SJCRH30 (cell line): Measurements from ENCODE around the gene PHLDA3. TPM values are rescaled to one million over a fixed set of nuclear protein-coding genes. Genes with fewer than 3 reads are reported as not detected.
"Not testable (repeated sequence)": the region's sequence is repeated elsewhere in the genome, so short reads cannot be mapped to it uniquely, and the experiment has no call there.

Source experiments
- DNase-seq, 2 experiments: peaks; one replicate each; pipeline ENCODE4 v3.0.0-alpha.2; 2015 to 2020
- H3K27ac ChIP-seq: fragments of 250-450 bp; sonication (Bioruptor Pico); 2 replicates; pipeline ENCODE4 v1.5.1; 2020; ENCODE audit warnings: mild to moderate bottlenecking, moderate library complexity
- H3K27me3 ChIP-seq: fragments of 250-450 bp; sonication (Bioruptor Pico); 2 replicates; pipeline ENCODE4 v1.5.1; 2020; ENCODE audit warnings: mild to moderate bottlenecking, moderate library complexity
- H3K36me3 ChIP-seq: fragments of 250-450 bp; sonication (Bioruptor Pico); 2 replicates; pipeline ENCODE4 v1.5.1; 2020; ENCODE audit warnings: mild to moderate bottlenecking, moderate library complexity
- H3K4me1 ChIP-seq: fragments of 250-450 bp; sonication (Bioruptor Pico); 2 replicates; pipeline ENCODE4 v1.5.1; 2020; ENCODE audit warnings: mild to moderate bottlenecking, moderate library complexity
- H3K4me3 ChIP-seq: fragments of 250-450 bp; sonication (Bioruptor Pico); 2 replicates; pipeline ENCODE4 v1.5.1; 2020; ENCODE audit warnings: mild to moderate bottlenecking, moderate library complexity
- H3K9me3 ChIP-seq: fragments of 250-450 bp; sonication (Bioruptor Pico); replicated peaks from 2 replicates; pipeline ENCODE4 v1.5.1; 2020; ENCODE audit warnings: mild to moderate bottlenecking, moderate library complexity
- total RNA-seq: library from RNA; depleted of rRNA; stranded (reverse); fragments of >200 nt; shearing (Covaris generic); gene quantifications from 2 replicates; pipeline ENCODE4 v1.2.3, GENCODE V29; 2014

The PHLDA3 gene
- total RNA-seq, 1 experiment from 2014 or later = 30.8 TPM

DNA sequence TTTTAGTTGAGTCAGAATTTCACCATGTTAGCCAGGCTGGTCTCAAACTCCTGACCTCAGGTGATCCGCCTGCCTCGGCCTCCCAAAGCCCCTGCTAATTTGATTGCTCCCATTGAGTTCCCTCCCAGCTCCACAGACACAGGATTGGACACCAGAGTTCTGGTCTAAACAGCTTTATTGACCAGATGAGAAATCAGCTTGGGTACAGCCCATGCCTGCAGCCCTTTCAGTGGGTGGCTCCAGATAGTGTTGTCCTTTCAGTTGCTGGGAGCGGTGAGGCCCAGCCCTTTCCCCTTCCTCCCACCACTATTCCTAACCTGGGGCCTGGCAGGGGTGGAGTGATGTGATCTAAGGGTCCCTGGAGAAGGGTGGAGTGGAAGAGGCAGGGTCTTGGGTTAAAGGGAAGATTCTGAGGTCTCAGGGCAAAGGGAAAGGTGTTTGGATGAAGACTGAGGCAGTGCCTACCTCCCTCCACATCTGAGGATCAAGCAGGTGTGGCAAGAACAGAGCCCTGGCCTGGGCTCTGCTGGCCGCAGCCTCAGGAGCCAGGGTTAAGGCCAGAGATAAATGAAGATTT lies 14.5 kb upstream of the PHLDA3 start:
- H3K36me3 ChIP-seq = peaks cover 2% of the 10 kb centered on the region; the same call in 1 of the 2 replicates
- H3K27ac ChIP-seq = no peak overlapping the region

DNA sequence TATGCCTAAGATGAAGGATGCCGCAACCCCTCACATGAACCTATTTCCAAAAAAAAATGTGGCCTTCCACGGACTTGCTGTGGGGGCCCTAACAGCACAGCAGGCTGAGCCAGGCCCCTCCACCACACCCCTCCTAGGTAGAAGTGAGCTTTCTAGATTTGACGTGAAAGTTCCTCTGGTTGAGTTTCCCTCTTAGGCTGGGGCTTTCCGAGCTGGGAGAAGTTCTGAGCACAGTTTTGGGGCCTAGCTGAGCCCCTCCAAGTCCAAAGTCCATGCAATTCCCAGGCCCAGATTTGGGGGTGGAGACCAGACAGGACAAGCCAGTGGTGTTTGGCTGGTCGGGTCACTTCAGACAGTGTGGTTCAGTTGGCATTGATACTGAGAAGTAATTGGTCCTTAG lies 13.8 kb upstream of the PHLDA3 start:
- Histone ChIP-seq H3K36me3 (peaks cover 2% of the 10 kb centered on the region; the same call in 1 of the 2 replicates), H3K4me1 (peaks cover 39% of the 10 kb centered on the region), H3K9me3 (no peaks in the 10 kb centered on the region), H3K27me3 (no peaks in the 10 kb centered on the region), H3K4me3 (no peak overlapping the region), H3K27ac (no peak overlapping the region)
- no peak for DNase-seq

More for the DNA sequence above, 14.5 kb upstream of the PHLDA3 start:
- H3K4me1 ChIP-seq = peaks cover 39% of the 10 kb centered on the region
- H3K4me3 ChIP-seq = no peak overlapping the region
- no peaks in the 10 kb centered on the region for H3K27me3 ChIP-seq
- H3K9me3 ChIP-seq = no peaks in the 10 kb centered on the region
- no peak for DNase-seq

- H3K27ac ChIP-seq = no peak overlapping the region; the same call in 1 of the 2 replicates
- peak overlapping the region; percentile 22 for H3K4me3 ChIP-seq
- H3K36me3 ChIP-seq = peaks cover 2% of the 10 kb centered on the region; the same call in 1 of the 2 replicates
These were observed 12.9 kb upstream of the PHLDA3 start for GRCh38 chr1:201481761-201482493.

DNA sequence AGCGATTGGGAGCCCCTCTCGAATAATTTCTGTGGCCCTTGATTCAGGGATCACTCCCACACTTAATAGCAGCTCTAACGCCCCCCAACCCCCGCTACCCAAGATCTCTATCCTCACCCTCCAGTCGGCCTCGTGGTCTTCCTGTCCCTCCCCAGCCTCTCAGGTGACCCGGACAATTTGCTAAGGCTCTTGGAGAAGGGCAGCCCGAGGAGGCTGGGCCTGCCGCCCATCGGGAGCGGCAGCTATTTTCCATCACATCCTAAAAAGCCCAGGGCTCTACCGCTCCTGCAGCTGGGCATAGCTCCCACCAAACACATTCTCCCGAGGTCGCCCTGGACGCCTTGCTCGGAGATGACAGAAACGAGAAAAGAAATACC lies 12.0 kb upstream of the PHLDA3 start:
- Histone ChIP-seq H3K4me3 (peak overlapping the region; percentile 22), H3K27me3 (no peaks in the 10 kb centered on the region), H3K4me1 (peaks cover 34% of the 10 kb centered on the region), H3K9me3 (no peaks in the 10 kb centered on the region), H3K27ac (peak overlapping the region; percentile 4; the same call in 1 of the 2 replicates), H3K36me3 (0 out of 2 replicates have a peak, but pooled peaks cover 2% of the 10 kb centered on the region)
- peak in 1 of 2 experiments; percentile 43 for DNase-seq

More at GRCh38 chr1:201481761-201482493, 12.9 kb upstream of the PHLDA3 start:
- peaks cover 43% of the 10 kb centered on the region for H3K4me1 ChIP-seq
- peak; percentile 91 to 95 for DNase-seq
- H3K9me3 ChIP-seq = no peaks in the 10 kb centered on the region
- H3K27me3 ChIP-seq = no peaks in the 10 kb centered on the region

GRCh38 chr1:201480231-201481003 lies 11.4 kb upstream of the PHLDA3 start:
- Histone ChIP-seq H3K27ac (peak overlapping the region; percentile 60), H3K4me1 (peaks cover 28% of the 10 kb centered on the region), H3K9me3 (no peaks in the 10 kb centered on the region), H3K27me3 (no peaks in the 10 kb centered on the region), H3K36me3 (no peaks in the 10 kb centered on the region), H3K4me3 (peak overlapping the region; percentile 22)
- DNase-seq = peak; percentile 96 to 99

DNA sequence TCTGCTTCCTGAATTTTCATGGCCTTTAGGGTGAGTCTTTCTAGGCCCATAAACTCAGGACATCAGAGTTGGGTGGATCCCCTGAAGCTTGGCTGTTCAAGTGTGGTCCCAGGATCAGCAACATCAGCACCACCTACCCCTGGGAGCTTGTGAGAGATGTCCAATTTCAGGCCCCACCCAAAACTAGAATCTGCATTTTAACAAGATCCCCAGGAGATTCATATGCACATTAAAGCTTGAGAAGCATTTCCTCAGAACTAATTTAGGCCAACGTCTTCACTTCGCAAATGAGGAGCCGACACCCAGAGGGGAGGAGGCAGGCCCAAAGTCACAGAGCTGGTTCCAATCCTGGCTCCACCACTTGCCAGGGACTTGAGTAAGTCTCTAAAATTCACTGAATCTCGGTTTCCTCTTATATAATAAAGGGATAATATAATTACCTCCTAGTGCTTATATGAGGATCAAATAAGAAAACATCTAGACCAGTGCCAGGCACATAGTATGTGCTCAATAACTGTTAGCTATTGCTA lies 10.3 kb upstream of the PHLDA3 start:
- Histone ChIP-seq H3K4me1 (peaks cover 31% of the 10 kb centered on the region), H3K27me3 (no peaks in the 10 kb centered on the region), H3K4me3 (no peak overlapping the region), H3K9me3 (no peaks in the 10 kb centered on the region; the same call in 1 of the 2 replicates), H3K27ac (no peak overlapping the region), H3K36me3 (no peaks in the 10 kb centered on the region)
- DNase-seq = no peak

DNA sequence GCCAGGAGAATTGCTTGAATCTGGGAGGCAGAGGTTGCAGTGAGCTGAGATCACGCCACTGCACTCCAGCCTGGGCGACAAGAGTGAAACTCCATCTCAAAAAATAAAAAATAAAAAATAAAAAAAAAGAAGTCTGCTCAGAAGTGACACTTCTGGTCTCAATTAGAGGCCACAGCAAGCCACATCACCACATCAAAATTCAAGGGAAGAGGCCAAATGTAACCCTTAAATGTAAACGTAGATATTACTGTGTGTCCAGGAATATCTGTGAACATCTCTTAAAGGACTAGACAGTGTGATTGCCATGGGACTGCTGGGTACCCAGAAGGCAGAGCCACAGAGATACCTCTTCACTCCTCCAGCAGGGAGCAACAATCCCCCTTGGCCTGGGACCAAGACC lies 9.7 kb upstream of the PHLDA3 start:
- peaks cover 31% of the 10 kb centered on the region for H3K4me1 ChIP-seq
- not testable (repeated sequence) for H3K36me3 ChIP-seq, H3K9me3 ChIP-seq, H3K27me3 ChIP-seq, DNase-seq, H3K27ac ChIP-seq, H3K4me3 ChIP-seq

- no peak for DNase-seq
- no peaks in the 10 kb centered on the region for H3K36me3 ChIP-seq
- H3K4me1 ChIP-seq = peaks cover 31% of the 10 kb centered on the region
- H3K9me3 ChIP-seq = no peaks in the 10 kb centered on the region; the same call in 1 of the 2 replicates
- H3K4me3 ChIP-seq = no peak overlapping the region
- H3K27me3 ChIP-seq = no peaks in the 10 kb centered on the region
- H3K27ac ChIP-seq = no peak overlapping the region
These were observed 7.8 kb upstream of the PHLDA3 start for GRCh38 chr1:201476670-201477344.

DNA sequence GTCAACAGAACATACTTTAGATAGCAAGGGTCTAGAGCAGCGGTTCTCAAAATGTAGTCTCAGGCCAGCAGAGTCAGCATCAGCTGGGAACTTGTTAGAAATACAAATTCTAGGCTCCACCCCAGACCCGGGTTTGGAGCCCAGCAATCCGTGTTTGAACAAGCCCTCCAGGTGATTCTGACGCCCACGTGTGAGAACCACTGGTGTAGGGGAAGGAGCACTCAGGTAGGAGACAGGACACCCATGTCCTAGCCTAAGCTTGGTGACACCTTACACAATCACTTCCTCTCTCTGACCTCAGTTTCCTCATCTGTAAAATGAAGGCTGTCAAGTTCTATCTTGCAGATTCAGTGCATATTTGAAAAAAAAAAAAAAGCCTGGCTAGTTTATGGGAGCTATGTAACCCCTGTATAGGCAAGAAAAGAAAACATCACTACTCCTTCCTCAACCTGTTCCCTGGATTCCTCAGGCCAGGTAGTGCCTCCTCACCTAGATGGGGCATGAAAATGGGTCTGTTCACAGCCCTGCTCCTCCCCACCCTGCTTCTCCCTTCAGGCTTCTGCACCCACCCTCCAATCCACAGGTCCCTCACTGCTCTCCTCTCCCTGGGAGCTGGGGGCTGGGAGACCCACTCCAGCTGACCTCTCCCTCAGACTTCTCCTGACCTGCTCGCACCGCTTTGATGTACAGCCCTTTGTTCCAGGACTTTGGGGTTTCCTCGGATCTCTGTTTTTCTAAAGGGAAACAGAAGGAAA lies 7.1 kb upstream of the PHLDA3 start:
- Histone ChIP-seq H3K36me3 (no peaks in the 10 kb centered on the region), H3K27me3 (no peaks in the 10 kb centered on the region), H3K9me3 (no peaks in the 10 kb centered on the region; the same call in 1 of the 2 replicates), H3K4me3 (no peak overlapping the region), H3K27ac (no peak overlapping the region), H3K4me1 (peaks cover 27% of the 10 kb centered on the region)
- DNase-seq = no peak

DNA sequence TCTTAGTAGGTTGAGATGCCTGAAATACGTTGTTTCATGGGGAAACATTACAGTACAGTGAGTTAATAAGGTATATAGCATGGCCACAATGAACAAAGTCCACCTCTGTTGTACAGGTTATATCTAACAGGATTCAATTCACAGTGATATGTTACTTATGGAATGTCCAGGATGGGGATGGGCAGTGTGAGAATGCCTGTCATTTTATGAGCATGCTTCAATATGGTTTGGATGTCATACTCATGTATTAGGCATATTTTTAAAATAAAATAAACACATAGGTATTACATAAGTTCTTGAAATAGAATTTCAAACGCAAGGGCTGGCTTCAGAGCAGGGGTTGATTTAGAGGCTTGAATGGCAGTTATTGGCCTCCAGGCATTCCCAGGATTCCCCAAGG lies 6.1 kb upstream of the PHLDA3 start:
- peaks cover 20% of the 10 kb centered on the region for H3K4me1 ChIP-seq
- DNase-seq = no peak
- no peak overlapping the region for H3K27ac ChIP-seq
- no peaks in the 10 kb centered on the region; the same call in 1 of the 2 replicates for H3K9me3 ChIP-seq
- H3K36me3 ChIP-seq = no peaks in the 10 kb centered on the region
- H3K27me3 ChIP-seq = no peaks in the 10 kb centered on the region
- H3K4me3 ChIP-seq = no peak overlapping the region

- no peak for DNase-seq
- Histone ChIP-seq H3K9me3 (no peaks in the 10 kb centered on the region; the same call in 1 of the 2 replicates), H3K4me3 (no peak overlapping the region), H3K4me1 (peaks cover 13% of the 10 kb centered on the region; the same call in 1 of the 2 replicates), H3K27me3 (no peaks in the 10 kb centered on the region), H3K36me3 (no peaks in the 10 kb centered on the region), H3K27ac (no peak overlapping the region)
These were observed 4.3 kb upstream of the PHLDA3 start for GRCh38 chr1:201473296-201473695.

DNA sequence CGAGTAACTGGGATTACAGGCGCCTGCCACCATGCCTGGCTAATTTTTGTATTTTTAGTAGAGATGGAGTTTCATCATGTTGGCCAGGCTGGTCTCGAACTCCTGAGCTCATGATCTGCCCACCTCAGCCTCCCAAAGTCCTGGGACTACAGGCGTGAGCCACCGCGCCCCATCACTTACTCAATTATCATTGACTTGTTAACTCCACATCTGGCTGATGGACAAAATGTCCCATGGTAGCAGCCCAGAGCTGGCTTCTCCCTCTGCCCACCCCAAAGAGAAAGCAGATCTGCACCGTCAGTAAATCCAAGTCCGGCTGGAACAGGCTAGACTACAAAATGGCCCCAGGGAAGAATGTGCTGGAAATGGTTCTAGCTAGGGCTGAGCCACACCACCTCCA lies 3.3 kb upstream of the PHLDA3 start:
- not testable (repeated sequence) for H3K4me3 ChIP-seq, H3K27me3 ChIP-seq, H3K36me3 ChIP-seq, H3K27ac ChIP-seq, H3K9me3 ChIP-seq, DNase-seq
- peaks cover 14% of the 10 kb centered on the region; the same call in 1 of the 2 replicates for H3K4me1 ChIP-seq

GRCh38 chr1:201471772-201472171 lies 2.8 kb upstream of the PHLDA3 start:
- Histone ChIP-seq H3K27me3 (no peaks in the 10 kb centered on the region), H3K27ac (no peak overlapping the region), H3K9me3 (no peaks in the 10 kb centered on the region; the same call in 1 of the 2 replicates), H3K4me1 (peaks cover 17% of the 10 kb centered on the region; the same call in 1 of the 2 replicates), H3K4me3 (no peak overlapping the region), H3K36me3 (no peaks in the 10 kb centered on the region)
- no peak for DNase-seq
